Nephron progenitor cell (in vitro differentiated cells): Measurements from ENCODE around the gene FRMD7.
"Not testable (repeated sequence)": the region's sequence is repeated elsewhere in the genome, so short reads cannot be mapped to it uniquely, and the experiment has no call there.

Experiments used
- DNase-seq: peaks from one replicate; pipeline ENCODE4 v3.0.0; 2021
- H3K27ac Mint-ChIP-seq: 2 replicates; pipeline ENCODE4 v1.8.0; 2021; ENCODE audit warnings: mild to moderate bottlenecking, moderate library complexity, mixed read lengths
- H3K27me3 Mint-ChIP-seq: 2 replicates; pipeline ENCODE4 v1.8.0; 2021; ENCODE audit warnings: mild to moderate bottlenecking, low read depth, mixed read lengths; ENCODE audit not compliant: poor library complexity
- H3K36me3 Mint-ChIP-seq: 2 replicates; pipeline ENCODE4 v1.8.0; 2021; ENCODE audit warnings: low read depth, mixed read lengths
- H3K4me1 Mint-ChIP-seq: 2 replicates; pipeline ENCODE4 v1.8.0; 2021; ENCODE audit warnings: mixed read lengths
- H3K4me3 Mint-ChIP-seq: 2 replicates; pipeline ENCODE4 v1.8.0; 2021; ENCODE audit warnings: mild to moderate bottlenecking, moderate library complexity, mixed read lengths
- H3K9me3 Mint-ChIP-seq: 2 replicates; pipeline ENCODE4 v1.8.0; 2021; ENCODE audit warnings: mild to moderate bottlenecking, moderate library complexity, mixed read lengths
- TF ChIP-seq, protein P1 (sequence below): fragments of 200-600 bp; sonication (generic); IDR thresholded peaks from 2 replicates; pipeline ENCODE4 v1.5.0; 2021; ENCODE audit warnings: antibody characterized with exemption

Gene FRMD7

DNA sequence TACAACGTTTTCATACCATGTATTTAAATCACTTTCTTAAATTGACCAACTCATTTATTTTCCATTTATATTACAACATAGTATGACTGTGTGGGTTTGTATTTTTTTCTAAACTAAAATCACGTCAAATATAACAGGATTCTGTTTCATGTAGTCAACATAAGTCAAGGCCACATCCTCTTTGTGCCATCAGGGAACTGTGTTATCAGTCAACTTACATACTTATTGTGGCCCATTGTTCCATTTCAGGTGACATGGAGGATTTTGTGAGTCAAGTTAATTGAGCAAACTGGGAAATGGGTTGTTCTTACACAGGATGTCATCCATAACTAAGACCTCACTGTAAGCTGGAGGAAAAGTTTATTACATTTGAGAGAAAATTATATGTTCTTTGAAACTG is 68.8 kb downstream of the FRMD7 start:
- no peaks in the 10 kb centered on the region for H3K4me1 Mint-ChIP-seq
- no peaks in the 10 kb centered on the region for H3K27me3 Mint-ChIP-seq
- peaks cover 41% of the 10 kb centered on the region for H3K36me3 Mint-ChIP-seq
- no peak overlapping the region for H3K4me3 Mint-ChIP-seq
- TF ChIP-seq, protein P1, sequence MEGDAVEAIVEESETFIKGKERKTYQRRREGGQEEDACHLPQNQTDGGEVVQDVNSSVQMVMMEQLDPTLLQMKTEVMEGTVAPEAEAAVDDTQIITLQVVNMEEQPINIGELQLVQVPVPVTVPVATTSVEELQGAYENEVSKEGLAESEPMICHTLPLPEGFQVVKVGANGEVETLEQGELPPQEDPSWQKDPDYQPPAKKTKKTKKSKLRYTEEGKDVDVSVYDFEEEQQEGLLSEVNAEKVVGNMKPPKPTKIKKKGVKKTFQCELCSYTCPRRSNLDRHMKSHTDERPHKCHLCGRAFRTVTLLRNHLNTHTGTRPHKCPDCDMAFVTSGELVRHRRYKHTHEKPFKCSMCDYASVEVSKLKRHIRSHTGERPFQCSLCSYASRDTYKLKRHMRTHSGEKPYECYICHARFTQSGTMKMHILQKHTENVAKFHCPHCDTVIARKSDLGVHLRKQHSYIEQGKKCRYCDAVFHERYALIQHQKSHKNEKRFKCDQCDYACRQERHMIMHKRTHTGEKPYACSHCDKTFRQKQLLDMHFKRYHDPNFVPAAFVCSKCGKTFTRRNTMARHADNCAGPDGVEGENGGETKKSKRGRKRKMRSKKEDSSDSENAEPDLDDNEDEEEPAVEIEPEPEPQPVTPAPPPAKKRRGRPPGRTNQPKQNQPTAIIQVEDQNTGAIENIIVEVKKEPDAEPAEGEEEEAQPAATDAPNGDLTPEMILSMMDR = no peak
- DNase-seq = no peak
- H3K9me3 Mint-ChIP-seq = no peaks in the 10 kb centered on the region
- no peak overlapping the region for H3K27ac Mint-ChIP-seq

DNA sequence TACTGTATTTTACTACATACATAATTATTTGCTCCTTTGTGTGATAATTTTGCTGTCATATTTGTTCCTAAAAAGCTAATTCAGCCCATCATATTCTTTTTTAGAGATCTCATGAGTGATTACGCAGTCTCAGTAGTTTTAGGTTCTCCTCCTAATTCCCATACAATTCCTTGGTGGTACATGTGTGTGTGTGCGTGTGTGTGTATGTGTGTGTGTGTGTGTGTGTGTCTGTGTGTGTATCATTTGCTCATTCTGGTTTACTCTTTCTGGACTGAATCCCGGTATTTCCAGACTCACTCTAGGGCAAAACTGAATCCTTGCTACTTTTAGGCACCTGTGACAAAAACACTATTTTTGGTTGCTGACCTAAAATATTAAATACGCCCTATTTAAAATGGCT is 69.8 kb downstream of the FRMD7 start:
- H3K9me3 Mint-ChIP-seq = no peaks in the 10 kb centered on the region
- peaks cover 42% of the 10 kb centered on the region for H3K36me3 Mint-ChIP-seq
- H3K4me3 Mint-ChIP-seq = no peak overlapping the region
- TF ChIP-seq, protein P1 = no peak
- H3K4me1 Mint-ChIP-seq = no peaks in the 10 kb centered on the region
- no peaks in the 10 kb centered on the region for H3K27me3 Mint-ChIP-seq
- no peak for DNase-seq
- H3K27ac Mint-ChIP-seq = no peak overlapping the region

DNA sequence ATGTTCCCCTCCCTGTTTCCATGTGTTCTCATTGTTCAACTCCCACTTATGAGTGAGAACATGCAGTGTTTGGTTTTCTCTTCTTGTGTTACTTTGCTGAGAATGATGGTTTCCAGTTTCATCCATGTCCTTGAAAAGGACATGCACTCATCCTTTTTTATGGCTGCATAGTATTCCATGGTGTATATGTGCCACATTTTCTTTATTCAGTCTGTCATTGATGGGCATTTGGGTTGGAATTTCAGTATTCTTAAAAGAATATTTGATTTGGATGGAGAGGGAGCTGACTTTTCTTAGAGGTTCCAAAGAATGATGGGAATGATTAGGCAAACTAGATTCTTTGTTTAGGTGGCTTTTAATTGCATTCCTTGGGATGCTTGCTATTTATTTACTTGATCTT is 76.0 kb downstream of the FRMD7 start:
- DNase-seq, H3K4me3 Mint-ChIP-seq, H3K4me1 Mint-ChIP-seq, H3K9me3 Mint-ChIP-seq, H3K27me3 Mint-ChIP-seq: not testable (repeated sequence)
- peak overlapping the region; percentile 73 for H3K27ac Mint-ChIP-seq
- peaks cover 49% of the 10 kb centered on the region for H3K36me3 Mint-ChIP-seq

GRCh38 chrX:132046533-132046932 is 81.3 kb downstream of the FRMD7 start:
- Mint-ChIP-seq H3K4me3 (no peak overlapping the region), H3K9me3 (peaks cover 3% of the 10 kb centered on the region), H3K4me1 (peaks cover 13% of the 10 kb centered on the region), H3K27me3 (no peaks in the 10 kb centered on the region), H3K27ac (no peak overlapping the region), H3K36me3 (peaks cover 20% of the 10 kb centered on the region)
- TF ChIP-seq, protein P1 = no peak
- DNase-seq = no peak

GRCh38 chrX:132045456-132045855 is 82.4 kb downstream of the FRMD7 start:
- DNase-seq = no peak
- no peaks in the 10 kb centered on the region for H3K27me3 Mint-ChIP-seq
- peaks cover 9% of the 10 kb centered on the region for H3K36me3 Mint-ChIP-seq
- TF ChIP-seq, protein P1 = no peak
- peak overlapping the region; percentile 39 for H3K27ac Mint-ChIP-seq
- H3K9me3 Mint-ChIP-seq = no peaks in the 10 kb centered on the region
- H3K4me1 Mint-ChIP-seq = peaks cover 24% of the 10 kb centered on the region
- no peak overlapping the region for H3K4me3 Mint-ChIP-seq

- peaks cover 4% of the 10 kb centered on the region for H3K36me3 Mint-ChIP-seq
- H3K27ac Mint-ChIP-seq = no peak overlapping the region
- TF ChIP-seq, protein P1 = no peak
- H3K4me3 Mint-ChIP-seq = no peak overlapping the region
- H3K27me3 Mint-ChIP-seq = no peaks in the 10 kb centered on the region
- H3K9me3 Mint-ChIP-seq = no peaks in the 10 kb centered on the region
- no peak for DNase-seq
- H3K4me1 Mint-ChIP-seq = peaks cover 29% of the 10 kb centered on the region
Observed at GRCh38 chrX:132044953-132045352, 82.9 kb downstream of the FRMD7 start.
